GM12865 (cell line): ENCODE measurements around the gene TRAFD1.
"Not testable (repeated sequence)": the region's sequence is repeated elsewhere in the genome, so short reads cannot be mapped to it uniquely, and the experiment has no call there.

ENCODE experiments used
- DNase-seq: peaks from one replicate; pipeline ENCODE4 v3.0.0; 2010; ENCODE audit warnings: low read depth
- H3K4me3 ChIP-seq: 2 replicates; pipeline ENCODE4 v1.5.1; 2011; ENCODE audit warnings: mild to moderate bottlenecking, low read depth, low read length, control low read depth
- TF ChIP-seq, protein P1 (sequence below): IDR thresholded peaks from 2 replicates; pipeline ENCODE4 v1.5.1; 2011; ENCODE audit warnings: low read length, control low read depth, low read depth, inconsistent platforms; ENCODE audit not compliant: insufficient read depth; ENCODE audit errors: missing control alignments

The TRAFD1 gene

DNA sequence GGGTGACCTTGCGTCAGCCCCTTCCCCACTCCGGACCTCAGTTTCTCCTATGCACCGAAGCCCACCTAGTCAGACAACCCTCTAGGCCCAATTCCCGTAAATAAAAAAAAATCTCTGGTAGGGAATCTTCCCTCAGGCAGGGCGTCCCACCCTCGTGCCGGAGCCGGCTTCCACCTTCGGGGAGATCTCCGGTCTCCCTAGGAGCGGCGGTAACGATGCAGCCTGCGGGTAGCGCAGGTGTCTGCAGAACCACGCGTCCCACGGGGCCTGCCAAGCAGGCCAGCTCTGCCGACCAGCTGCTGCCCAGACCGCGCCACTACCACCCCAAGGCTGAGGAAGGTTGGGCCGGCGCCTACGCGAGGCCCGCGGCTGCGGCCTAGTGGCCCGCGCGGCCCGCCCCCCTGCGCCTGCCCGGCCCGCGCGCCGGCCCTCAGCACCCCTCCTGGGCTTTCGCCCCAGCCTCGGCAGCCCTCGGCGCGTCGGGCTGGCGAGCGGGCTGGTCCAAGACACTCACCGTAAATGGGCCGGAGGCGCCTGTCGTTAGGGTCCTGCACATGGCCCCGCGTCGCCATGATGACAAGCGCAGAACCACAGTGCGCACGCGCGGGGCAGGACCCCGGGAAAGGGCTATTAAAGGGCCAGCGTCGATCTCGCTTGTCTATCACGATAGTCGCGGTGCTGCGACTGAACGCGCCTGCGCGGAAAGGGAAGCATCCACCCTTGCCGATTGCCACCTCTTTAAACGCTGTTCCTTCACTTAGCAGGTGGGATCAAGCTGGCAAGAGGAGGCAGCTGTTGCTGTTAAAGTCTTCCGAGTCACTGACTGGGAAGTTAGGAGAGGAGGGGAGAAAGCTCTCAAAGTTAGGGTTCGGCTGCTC, 16.9 kb upstream of the TRAFD1 start, which contains the start of gene NAA25:
TSS of gene NAA25 (minus strand) at position 582 of the 878 bp plus-strand sequence. CDS start at position 572, 10 bp downstream.
- DNase-seq = peak; percentile 93
- H3K4me3 ChIP-seq = peak within 1 kb of the TSS; percentile 75
- TF ChIP-seq, protein P1, sequence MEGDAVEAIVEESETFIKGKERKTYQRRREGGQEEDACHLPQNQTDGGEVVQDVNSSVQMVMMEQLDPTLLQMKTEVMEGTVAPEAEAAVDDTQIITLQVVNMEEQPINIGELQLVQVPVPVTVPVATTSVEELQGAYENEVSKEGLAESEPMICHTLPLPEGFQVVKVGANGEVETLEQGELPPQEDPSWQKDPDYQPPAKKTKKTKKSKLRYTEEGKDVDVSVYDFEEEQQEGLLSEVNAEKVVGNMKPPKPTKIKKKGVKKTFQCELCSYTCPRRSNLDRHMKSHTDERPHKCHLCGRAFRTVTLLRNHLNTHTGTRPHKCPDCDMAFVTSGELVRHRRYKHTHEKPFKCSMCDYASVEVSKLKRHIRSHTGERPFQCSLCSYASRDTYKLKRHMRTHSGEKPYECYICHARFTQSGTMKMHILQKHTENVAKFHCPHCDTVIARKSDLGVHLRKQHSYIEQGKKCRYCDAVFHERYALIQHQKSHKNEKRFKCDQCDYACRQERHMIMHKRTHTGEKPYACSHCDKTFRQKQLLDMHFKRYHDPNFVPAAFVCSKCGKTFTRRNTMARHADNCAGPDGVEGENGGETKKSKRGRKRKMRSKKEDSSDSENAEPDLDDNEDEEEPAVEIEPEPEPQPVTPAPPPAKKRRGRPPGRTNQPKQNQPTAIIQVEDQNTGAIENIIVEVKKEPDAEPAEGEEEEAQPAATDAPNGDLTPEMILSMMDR = no peak

- not testable (repeated sequence) for DNase-seq, H3K4me3 ChIP-seq
Measured at GRCh38 chr12:112110787-112111662, 14.3 kb upstream of the TRAFD1 start.

- no peak for DNase-seq
- no peak overlapping the region for H3K4me3 ChIP-seq
- TF ChIP-seq, protein P1 = no peak
Measured at GRCh38 chr12:112111931-112112330, 13.4 kb upstream of the TRAFD1 start.

DNA sequence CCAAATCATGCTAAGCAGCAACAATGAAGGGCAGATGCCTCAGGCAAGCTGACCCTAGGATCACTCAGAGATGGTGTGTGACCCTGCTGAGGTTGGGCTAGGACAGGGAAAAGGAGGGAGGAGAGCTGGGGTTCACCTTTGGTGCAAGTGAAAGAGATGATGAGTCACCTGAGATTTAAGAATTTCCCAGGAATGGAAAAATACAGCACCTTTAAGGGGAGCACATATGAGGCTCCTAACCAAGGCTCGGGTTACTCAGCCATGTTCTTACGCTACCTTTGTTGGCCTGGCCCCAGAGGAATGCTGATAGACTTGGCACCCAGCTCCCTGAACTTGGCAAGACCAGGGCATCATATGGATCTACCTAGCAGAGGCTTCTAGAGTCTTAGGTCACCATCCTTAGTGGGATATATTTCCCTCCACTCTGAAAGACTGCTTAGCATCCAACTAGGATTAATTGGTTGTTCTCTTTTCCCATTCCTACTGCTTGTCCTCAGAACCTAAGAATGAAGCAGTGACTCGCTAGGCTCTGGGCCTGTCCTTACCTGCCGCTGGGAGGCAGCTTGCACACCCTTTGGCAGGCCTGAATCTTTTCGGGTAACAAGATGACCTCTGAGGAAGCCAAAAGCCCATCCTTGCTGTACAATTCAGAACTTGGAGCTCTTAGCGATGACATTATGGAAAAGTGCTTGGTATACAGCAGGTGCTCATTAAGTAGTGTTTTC, 12.8 kb upstream of the TRAFD1 start:
- no peak overlapping the region for H3K4me3 ChIP-seq
- DNase-seq = no peak
- TF ChIP-seq, protein P1 = no peak

GRCh38 chr12:112115259-112116045, 9.9 kb upstream of the TRAFD1 start:
- TF ChIP-seq, protein P1 = no peak
- no peak overlapping the region for H3K4me3 ChIP-seq
- DNase-seq = no peak

GRCh38 chr12:112116232-112117060, 8.9 kb upstream of the TRAFD1 start:
- no peak overlapping the region for H3K4me3 ChIP-seq
- peak; percentile 60 for DNase-seq
- TF ChIP-seq, protein P1 = no peak
